ENCODE measurements around the gene SMAD6.

GRCh38 chr15:66772604-66773128, 70.6 kb downstream of the SMAD6 start:
- TF ChIP-seq POLR2A (IDR thresholded peaks at IDR 0.05) (no peak), CTCF (IDR thresholded peaks at IDR 0.05) (no peak)

All from heart left ventricle (tissue), 13 donors.